Bronchial epithelial cell (primary cell): ENCODE results near the gene SMIM28. TPM values are rescaled to one million over a fixed set of nuclear protein-coding genes. Genes with fewer than 3 reads are reported as not detected.

ENCODE experiments used
- DNase-seq: peaks from one replicate; pipeline ENCODE4 v3.0.0-alpha.2; 2010; ENCODE audit warnings: low read depth
- FAIRE-seq: peaks from 2 replicates; lab custom pipeline; 2011; peaks lifted over from hg19 to GRCh38; lab: Jason Lieb, UNC
- H3K27me3 ChIP-seq: 2 replicates; pipeline ENCODE4 v1.5.1; 2011; ENCODE audit warnings: low read length; ENCODE audit not compliant: control insufficient read depth, insufficient read depth
- H3K36me3 ChIP-seq: 2 replicates; pipeline ENCODE4 v1.5.1; 2011; ENCODE audit warnings: low read length; ENCODE audit not compliant: control insufficient read depth, insufficient read depth
- H3K4me3 ChIP-seq: 2 replicates; pipeline ENCODE4 v1.5.1; 2011; ENCODE audit warnings: mild to moderate bottlenecking, low read depth, low read length, control low read depth
- total RNA-seq: library from RNA; depleted of rRNA; stranded (reverse); fragments of >200 nt; gene quantifications from 2 replicates; pipeline ENCODE4 v1.2.1, GENCODE V29; 2014
- TF ChIP-seq, protein P1 (sequence below): IDR thresholded peaks from 2 replicates; pipeline ENCODE4 v1.5.1; 2011; ENCODE audit warnings: mild to moderate bottlenecking, moderate library complexity, low read length, control low read depth, inconsistent platforms; ENCODE audit not compliant: insufficient read depth, severe bottlenecking

SMIM28 gene
- total RNA-seq, 1 donor from 2014 or later = not detected

- Histone ChIP-seq H3K4me3 (no peak overlapping the region), H3K27me3 (no peaks in the 10 kb centered on the region), H3K36me3 (no peaks in the 10 kb centered on the region)
- DNase-seq (no peak), FAIRE-seq (no peak)
- TF ChIP-seq, protein P1, sequence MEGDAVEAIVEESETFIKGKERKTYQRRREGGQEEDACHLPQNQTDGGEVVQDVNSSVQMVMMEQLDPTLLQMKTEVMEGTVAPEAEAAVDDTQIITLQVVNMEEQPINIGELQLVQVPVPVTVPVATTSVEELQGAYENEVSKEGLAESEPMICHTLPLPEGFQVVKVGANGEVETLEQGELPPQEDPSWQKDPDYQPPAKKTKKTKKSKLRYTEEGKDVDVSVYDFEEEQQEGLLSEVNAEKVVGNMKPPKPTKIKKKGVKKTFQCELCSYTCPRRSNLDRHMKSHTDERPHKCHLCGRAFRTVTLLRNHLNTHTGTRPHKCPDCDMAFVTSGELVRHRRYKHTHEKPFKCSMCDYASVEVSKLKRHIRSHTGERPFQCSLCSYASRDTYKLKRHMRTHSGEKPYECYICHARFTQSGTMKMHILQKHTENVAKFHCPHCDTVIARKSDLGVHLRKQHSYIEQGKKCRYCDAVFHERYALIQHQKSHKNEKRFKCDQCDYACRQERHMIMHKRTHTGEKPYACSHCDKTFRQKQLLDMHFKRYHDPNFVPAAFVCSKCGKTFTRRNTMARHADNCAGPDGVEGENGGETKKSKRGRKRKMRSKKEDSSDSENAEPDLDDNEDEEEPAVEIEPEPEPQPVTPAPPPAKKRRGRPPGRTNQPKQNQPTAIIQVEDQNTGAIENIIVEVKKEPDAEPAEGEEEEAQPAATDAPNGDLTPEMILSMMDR = no peak
These were observed 6.9 kb upstream of the SMIM28 start for GRCh38 chr6:138370631-138371451.

DNA sequence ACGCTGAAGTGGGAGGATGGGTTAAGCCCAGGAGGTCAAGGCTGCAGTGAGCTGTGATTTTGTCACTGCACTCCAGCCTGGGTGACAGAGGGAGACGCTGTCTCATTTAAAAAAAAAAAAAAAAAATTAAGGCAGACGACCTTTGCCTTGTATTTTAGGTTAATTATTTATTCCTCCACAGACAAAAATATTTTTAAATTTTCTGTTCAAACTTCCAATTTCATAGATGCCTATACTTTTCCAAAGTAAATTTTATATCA, 6.3 kb upstream of the SMIM28 start:
- FAIRE-seq = no peak
- Histone ChIP-seq H3K36me3 (no peaks in the 10 kb centered on the region), H3K27me3 (no peaks in the 10 kb centered on the region), H3K4me3 (no peak overlapping the region)
- no peak for DNase-seq
- TF ChIP-seq, protein P1 = no peak

DNA sequence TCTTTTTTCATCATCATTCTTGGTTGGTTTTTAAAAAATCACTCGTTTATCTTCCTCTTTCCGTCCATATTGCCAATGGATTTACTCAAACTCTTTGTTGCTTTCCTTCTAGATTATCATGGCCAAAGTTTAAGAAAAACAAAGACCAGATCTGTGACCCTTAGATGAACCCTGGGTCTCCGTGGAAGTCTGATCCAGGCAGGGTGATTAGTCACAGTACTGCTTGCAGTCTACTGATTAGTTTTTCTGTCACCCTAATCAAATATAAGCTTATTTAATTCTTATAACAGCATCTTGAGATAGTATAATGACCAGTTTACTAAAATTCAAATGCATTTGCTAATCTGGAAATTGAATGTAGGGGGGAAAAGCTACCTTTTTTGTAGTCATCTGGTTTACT, 6.0 kb upstream of the SMIM28 start:
- Histone ChIP-seq H3K36me3 (no peaks in the 10 kb centered on the region), H3K27me3 (no peaks in the 10 kb centered on the region), H3K4me3 (no peak overlapping the region)
- FAIRE-seq = no peak
- TF ChIP-seq, protein P1 = no peak
- peak; percentile 41 for DNase-seq

- Histone ChIP-seq H3K4me3 (no peak overlapping the region), H3K27me3 (no peaks in the 10 kb centered on the region), H3K36me3 (no peaks in the 10 kb centered on the region)
- no peak for FAIRE-seq
- TF ChIP-seq, protein P1 = peak; percentile 11
- DNase-seq = peak; percentile 78
These were observed 4.8 kb upstream of the SMIM28 start for GRCh38 chr6:138372711-138373463.

GRCh38 chr6:138374230-138374629, 3.5 kb upstream of the SMIM28 start:
- Histone ChIP-seq H3K4me3 (no peak overlapping the region), H3K36me3 (no peaks in the 10 kb centered on the region), H3K27me3 (no peaks in the 10 kb centered on the region)
- no peak for FAIRE-seq
- DNase-seq = no peak
- TF ChIP-seq, protein P1 = no peak
